CD4-positive, alpha-beta T cell treated with Interleukin-12 subunit alpha and Interleukin-12 subunit beta, for 1 hour (primary cell): ENCODE measurements around the gene UBE2E2.

Experiments used
- DNase-seq: peaks from one replicate; pipeline ENCODE4 v3.0.0-alpha.2; 2020

UBE2E2 gene

DNA sequence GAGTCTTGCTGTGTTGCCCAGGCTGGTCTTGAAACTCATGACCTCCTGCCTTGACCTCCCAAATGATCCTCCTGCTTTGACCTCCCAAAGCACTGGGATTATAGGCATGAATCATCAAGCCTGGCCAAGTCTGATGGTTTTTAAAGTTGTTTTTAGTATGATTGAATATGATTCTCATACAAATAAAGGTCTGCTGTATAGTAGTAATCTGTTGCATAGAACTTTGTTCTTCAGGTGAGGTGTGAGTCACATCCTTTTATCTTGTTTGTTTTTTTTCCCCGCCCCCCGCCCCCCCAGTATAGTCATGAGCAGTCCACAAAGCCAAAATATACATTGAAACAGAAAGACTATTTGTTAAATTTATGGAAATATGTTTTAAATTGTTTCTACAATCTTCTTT is 39.0 kb downstream of the UBE2E2 start:
- no peak for DNase-seq

GRCh38 chr3:23244324-23245041 is 41.4 kb downstream of the UBE2E2 start:
- no peak for DNase-seq

GRCh38 chr3:23246651-23247050 is 43.5 kb downstream of the UBE2E2 start:
- no peak for DNase-seq

- no peak for DNase-seq
Measured at GRCh38 chr3:23248594-23249131, 45.5 kb downstream of the UBE2E2 start.

DNA sequence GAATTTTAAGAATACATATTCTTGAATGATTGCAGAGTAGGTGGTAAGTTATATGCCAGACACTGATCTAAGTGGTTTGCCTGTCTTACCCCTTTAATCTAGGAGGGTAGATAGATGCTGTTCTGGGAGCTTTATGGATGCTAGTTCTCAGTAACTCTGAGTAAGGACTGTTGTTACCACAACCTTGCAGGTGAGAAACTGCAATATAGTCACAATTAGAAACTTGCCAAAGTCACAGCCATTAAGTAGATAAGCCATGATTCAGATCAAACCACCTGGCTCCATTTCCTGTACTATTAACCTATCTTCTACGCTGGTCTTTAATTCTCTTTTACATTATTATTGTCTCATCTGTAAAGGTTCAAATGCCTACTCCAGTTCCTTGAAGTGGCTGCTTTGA is 46.8 kb downstream of the UBE2E2 start:
- no peak for DNase-seq

- no peak for DNase-seq
Measured at GRCh38 chr3:23252122-23252521, 49.0 kb downstream of the UBE2E2 start.

DNA sequence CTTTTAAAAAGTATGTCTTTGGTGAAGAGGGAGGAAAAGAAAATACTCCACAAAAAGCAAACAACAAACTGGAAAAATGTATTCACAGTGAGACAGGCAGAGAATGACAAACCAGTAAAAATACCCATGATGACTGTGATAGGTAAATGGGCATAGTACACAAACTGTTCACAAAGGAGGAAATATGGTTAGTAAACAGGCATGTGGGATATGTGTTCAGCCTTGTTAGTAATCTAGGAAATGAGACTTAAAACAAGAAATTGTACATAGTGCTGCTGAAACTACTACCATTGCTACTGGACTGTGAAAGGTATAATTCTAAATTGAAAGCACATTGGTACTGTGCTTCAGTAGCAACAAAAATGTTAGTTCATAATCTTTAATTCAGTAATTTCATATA is 50.1 kb downstream of the UBE2E2 start:
- no peak for DNase-seq

DNA sequence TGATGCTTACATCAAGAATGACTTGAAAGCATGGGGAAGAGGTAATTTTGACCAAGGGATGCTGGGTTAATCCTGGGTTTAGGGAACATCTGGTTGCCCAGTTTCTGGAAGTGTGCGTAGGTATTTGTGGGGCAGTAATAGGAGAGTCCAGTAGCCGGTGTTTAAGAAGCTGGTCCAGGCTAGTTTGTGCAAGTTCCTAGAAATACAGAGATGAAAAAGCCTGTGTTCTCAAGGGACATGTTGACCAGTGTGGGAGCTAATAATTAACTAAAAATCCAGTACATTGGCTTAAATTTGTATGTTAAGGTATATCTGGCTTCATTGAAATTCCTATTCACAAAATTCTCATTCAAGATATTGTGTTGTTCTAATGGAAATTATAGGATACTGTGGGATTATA is 51.2 kb downstream of the UBE2E2 start:
- no peak for DNase-seq

DNA sequence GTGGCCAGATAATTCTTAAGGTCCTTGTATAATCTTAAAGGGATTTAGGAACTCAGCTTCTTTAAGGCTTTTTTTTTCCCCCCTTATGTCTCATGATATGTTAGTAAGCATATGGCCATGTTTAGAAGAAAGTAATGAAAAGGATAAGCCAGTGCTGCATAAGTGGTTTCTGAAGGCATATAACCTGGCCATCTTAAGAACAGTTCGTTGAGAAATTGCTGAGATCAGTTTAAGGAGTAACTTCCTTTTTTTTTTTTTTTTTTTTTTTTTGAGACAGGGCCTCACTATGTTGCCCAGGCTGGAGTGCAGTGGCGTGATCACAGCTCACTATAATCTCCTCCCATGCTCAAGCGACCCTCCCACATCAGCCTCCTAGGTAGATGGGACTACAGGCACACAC is 51.7 kb downstream of the UBE2E2 start:
- no peak for DNase-seq

DNA sequence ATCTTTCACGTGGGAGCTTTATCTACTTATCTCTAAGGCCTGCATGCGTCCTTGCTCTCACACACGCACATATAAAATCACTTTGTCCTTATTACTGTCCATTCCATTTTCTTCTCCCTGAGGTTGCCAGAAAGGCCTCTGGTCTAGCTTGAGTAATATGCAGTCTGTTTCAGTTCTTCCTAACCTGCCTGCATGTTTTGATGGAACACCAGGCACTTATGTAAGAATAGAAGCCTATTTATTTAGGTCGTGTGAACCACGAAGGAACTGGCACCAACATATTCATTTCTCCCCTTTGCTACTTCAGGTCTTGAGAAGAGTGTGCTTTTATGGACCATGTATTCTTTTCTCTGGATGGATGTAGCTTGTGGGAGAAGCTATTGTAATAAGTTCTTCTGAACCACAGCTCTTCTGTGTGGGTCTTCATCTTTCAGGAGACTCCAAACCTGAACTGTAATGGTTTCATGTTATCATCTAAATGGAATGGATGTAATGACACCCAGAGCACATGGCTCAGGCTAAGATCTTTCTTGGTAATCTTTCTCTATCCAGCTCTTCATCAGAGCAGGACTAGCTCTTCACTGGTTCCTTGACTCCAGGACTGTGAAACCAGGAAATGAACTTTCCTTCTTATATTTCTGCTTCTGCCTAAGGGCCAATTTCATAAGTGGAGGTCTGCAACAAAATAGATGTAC is 53.8 kb downstream of the UBE2E2 start:
- DNase-seq: no peak

DNA sequence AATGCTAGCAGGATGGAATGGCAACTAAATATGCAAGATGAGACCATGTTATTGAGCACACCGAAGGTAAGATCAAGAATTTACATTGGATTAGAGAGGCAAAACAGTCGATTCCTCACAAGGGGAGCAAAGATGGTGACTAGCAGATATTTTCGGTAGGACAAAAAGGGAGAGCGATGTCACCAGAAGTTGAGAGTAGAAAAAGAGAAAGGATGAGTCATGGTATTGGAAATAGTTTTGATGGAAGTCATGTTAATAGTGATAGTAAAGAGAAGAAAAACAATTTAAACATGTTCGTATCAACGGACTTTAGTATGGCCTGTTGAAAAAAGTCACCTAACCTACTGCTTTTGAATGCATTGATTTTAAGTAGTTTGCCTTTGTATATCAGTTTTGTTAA is 55.0 kb downstream of the UBE2E2 start:
- no peak for DNase-seq

DNA sequence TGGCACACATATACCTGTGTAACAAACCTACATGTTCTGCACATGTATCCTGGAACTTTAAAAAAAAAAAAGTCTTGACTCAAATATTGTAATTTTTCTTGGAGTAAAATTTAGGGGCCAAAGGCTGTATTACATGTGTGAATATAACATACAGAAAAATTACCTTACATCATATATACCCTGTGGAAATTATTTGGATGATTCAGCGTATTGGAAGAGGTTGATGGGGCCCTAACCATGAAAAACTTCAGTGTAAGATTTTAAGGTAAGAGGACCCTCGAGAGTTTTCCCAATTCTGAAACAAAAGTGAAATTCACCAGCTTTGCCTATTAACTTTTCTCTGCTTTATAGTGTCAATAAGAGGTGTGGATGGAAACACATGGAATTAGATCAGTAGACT is 56.4 kb downstream of the UBE2E2 start:
- DNase-seq: no peak

DNA sequence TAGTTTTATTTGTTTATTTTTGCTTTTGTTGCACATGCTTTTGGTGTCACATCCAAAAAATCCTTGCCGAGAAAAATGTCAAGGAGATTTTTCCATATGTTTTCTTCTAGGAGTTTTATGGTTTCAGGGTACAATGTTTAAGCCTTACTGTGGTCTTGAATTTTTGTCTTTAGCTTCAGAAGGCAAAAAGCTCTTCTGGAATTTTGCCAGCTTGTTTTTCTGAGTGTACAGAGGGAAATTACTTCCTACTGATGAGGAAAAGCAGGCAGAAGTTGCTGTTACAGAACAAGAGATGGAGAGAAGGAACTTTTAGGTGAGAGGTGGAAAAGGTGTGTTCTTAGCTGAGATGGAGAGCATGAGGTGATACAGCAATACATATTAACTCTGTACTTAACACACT is 59.6 kb downstream of the UBE2E2 start:
- no peak for DNase-seq

- DNase-seq: no peak
Measured at GRCh38 chr3:23263796-23264195, 60.7 kb downstream of the UBE2E2 start.

- DNase-seq: no peak
Measured at GRCh38 chr3:23264413-23264812, 61.3 kb downstream of the UBE2E2 start.

- DNase-seq: no peak
Measured at GRCh38 chr3:23270423-23270822, 67.3 kb downstream of the UBE2E2 start.

- DNase-seq: no peak
Measured at GRCh38 chr3:23271876-23272741, 69.0 kb downstream of the UBE2E2 start.

DNA sequence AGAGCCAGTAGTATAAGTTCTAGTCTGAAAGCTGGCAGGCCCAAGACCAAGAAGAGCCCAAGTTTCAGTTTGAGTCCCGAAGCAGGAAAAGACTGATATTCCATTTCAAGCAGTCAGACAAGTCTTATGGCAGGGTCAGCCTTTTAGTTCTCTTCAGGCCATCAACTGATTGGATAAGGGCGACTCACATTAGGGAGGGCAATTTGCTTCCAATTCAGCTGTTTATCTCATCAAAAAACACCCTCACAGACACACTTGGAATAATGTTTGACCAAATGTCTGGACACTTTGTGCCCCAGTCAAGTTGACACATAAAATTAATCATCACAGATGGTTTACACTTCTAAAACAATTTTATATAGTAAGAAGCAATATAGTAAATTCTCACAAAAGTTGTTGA is 69.7 kb downstream of the UBE2E2 start:
- no peak for DNase-seq

DNA sequence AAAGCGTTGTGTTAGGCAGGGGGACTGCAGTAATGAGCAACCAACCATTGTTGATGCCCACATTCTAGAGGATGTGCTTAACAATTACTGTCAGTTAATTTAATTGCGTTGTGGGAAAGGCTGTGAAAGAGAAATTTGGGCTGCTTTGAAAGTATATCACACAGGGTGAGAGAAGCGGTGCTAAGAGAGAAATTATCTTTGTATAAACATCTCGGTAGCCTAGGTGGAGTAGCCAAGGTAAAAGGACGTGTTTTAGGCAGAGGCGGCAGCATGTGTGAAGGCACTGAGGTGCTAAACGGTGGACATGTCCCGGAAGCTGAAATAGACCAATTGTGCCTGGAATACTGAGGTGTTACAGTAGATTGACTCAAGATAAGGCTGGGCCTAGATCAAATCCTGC is 71.9 kb downstream of the UBE2E2 start:
- no peak for DNase-seq

DNA sequence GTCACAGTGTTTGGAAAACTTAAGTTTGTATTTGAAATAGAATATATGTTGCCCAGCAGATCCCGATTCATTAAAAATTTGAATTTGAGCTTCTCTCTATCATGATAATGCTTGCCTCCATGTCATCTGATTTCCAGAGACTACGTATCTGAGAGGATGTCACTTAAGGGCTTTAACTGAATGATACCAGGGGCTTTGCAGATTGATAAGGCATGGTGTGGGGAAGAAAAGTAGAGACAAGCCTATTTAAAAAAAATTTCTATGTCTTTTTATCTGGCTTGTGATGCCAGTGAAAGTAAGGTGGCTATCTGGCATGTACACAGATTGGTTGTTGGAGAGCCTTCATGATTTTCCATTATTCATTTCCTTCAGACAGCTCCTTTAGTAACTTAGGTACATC is 72.7 kb downstream of the UBE2E2 start:
- DNase-seq: no peak

DNA sequence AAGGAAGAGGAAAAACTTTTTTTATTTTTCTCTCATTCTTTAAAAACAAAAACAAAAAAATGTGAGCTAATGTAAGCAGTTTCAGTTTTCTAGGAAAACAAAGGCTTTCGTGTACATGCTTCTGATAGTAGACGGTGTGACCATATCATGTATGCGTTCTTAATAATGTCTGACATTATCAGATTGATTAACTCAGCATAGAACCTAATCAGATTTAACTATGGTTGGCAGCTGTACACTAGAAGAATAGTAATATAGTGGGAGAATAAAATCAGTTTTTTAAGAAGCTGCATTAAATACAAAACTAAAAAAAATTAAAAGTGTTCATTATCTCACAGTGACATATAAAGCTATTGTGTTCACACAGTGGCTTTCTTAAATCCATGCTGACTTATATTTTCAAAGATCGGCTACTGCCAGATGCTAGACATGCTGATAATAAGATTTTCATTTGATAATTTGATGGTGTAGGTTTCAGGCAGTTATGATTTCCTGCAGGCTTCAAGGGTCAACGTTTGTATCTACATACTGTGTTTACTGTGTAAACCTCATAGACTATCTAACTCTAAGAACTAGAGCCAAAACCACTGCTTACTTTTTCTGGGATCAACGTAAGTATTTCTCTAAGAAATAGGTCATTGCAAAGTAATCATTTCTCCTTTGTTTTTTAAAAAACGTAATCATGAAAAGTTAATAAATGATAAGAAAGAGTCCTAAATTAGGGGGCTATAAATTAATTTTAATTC is 74.0 kb downstream of the UBE2E2 start:
- DNase-seq: no peak

DNA sequence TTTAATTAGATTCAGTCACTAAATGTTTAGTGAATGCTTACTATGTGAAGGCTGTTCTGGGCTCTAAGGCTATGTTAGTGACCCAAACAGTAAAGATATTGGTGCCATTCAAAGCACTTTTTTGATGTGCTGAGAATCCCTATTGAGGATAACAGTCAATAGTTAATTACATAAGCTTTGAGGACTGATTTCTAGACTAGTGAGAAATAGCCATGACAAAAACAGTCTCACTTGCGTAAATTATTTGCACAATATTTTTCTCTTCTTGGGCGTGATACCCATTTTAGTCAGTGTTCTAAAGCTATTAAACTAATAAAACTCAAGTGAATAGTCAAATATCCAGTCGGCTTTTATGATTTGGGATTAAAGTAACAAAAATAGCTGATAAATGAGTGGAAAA is 74.6 kb downstream of the UBE2E2 start:
- no peak for DNase-seq

DNA sequence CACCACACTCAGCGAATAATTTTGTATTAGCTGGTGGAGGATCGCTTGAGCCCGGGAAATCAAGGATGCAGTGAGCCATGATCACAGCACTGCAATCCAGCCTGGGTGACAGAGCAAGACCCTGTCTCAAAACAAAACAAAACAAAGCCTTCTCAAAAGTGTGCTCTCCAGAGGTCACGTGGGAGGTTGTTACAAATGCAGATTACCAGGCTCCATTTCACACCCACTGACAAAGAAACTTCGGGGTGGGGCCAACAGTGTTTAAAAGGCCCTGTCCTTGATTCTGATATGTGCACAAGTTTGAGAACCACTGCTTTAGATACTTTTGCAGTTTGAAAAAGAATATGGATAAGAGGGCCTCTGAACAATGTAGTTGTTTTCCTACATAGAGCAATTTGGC is 80.5 kb downstream of the UBE2E2 start:
- no peak for DNase-seq
